GM18517 (cell line): ENCODE measurements around the gene NUBP1.
"Not testable (repeated sequence)": the region's sequence is repeated elsewhere in the genome, so short reads cannot be mapped to it uniquely, and the experiment has no call there.

ENCODE experiments used
- ATAC-seq: cut with Tn5 transposase; IDR thresholded peaks from one replicate; pipeline ENCODE4 v1.9.1; 2021; ENCODE audit warnings: mild to moderate bottlenecking, moderate library complexity; ENCODE audit not compliant: unreplicated experiment

NUBP1 gene

GRCh38 chr16:10743610-10744369 is at the start of gene NUBP1:
TSS of gene NUBP1 (plus strand) at chr16:10743842. CDS start at chr16:10743864, 22 bp downstream.
- peak; percentile 77 for ATAC-seq

- ATAC-seq, result no peak
Measured at GRCh38 chr16:10693889-10694288, 49.8 kb upstream of the NUBP1 start.

GRCh38 chr16:10694306-10694705 is 49.3 kb upstream of the NUBP1 start:
- ATAC-seq, result no peak

GRCh38 chr16:10694830-10695229 is 48.8 kb upstream of the NUBP1 start, which contains the start of gene TEKT5:
TSS of gene TEKT5 (minus strand) at chr16:10694930. CDS start at chr16:10694873, 57 bp downstream.
- no peak for ATAC-seq

GRCh38 chr16:10699756-10700155 is 43.9 kb upstream of the NUBP1 start:
- no peak for ATAC-seq

GRCh38 chr16:10708969-10709368 is 34.7 kb upstream of the NUBP1 start:
- ATAC-seq, result no peak

GRCh38 chr16:10728003-10728887 is 15.4 kb upstream of the NUBP1 start:
- no peak for ATAC-seq

- no peak for ATAC-seq
Measured at GRCh38 chr16:10729104-10730048, 14.3 kb upstream of the NUBP1 start.

- no peak for ATAC-seq
Measured at GRCh38 chr16:10731790-10732189, 11.9 kb upstream of the NUBP1 start.

GRCh38 chr16:10737068-10737625 is 6.5 kb upstream of the NUBP1 start:
- peak; percentile 42 for ATAC-seq

- peak; percentile 68 for ATAC-seq
Measured at GRCh38 chr16:10738231-10739077, 5.2 kb upstream of the NUBP1 start.

- no peak for ATAC-seq
Measured at GRCh38 chr16:10740000-10740844, 3.4 kb upstream of the NUBP1 start.

- no peak for ATAC-seq
Measured at GRCh38 chr16:10740845-10741208, 2.8 kb upstream of the NUBP1 start.

- ATAC-seq, result not testable (repeated sequence)
Measured at GRCh38 chr16:10741249-10741648, 2.4 kb upstream of the NUBP1 start.

GRCh38 chr16:10741844-10742243 is 1.8 kb upstream of the NUBP1 start:
- ATAC-seq, result no peak

GRCh38 chr16:10743227-10743609 is 424 bp upstream of the NUBP1 start:
- no peak for ATAC-seq

- no peak for ATAC-seq
Measured at GRCh38 chr16:10744370-10745030, 858 bp downstream of the NUBP1 start.

GRCh38 chr16:10745841-10746240 is 2.2 kb downstream of the NUBP1 start:
- ATAC-seq, result no peak
